ENCODE measurements around the gene AKAP6.

AKAP6 gene

GRCh38 chr14:32683679-32684078 lies 354.6 kb downstream of the AKAP6 start:
- Mint-ChIP-seq H3K27ac (peak overlapping the region in 2 of 3 experiments; percentile 2 to 26), H3K27me3 (ENCODE audit: low read depth) (no peaks in the 10 kb centered on the region), H3K4me3 (no peak overlapping the region), H3K9me3 (no peaks in the 10 kb centered on the region), H3K36me3 (ENCODE audit: low read depth) (no peaks in the 10 kb centered on the region), H3K4me1 (peaks cover 17% of the 10 kb centered on the region)
- no peak for TF ChIP-seq CTCF (IDR thresholded peaks at IDR 0.05; ENCODE audit: unreplicated experiment in 3 of 3)

GRCh38 chr14:32688941-32689340 lies 359.8 kb downstream of the AKAP6 start:
- Mint-ChIP-seq H3K36me3 (ENCODE audit: low read depth) (no peaks in the 10 kb centered on the region), H3K27me3 (ENCODE audit: low read depth) (no peaks in the 10 kb centered on the region), H3K4me1 (peaks cover 7% of the 10 kb centered on the region), H3K9me3 (no peaks in the 10 kb centered on the region), H3K4me3 (no peak overlapping the region), H3K27ac (no peak overlapping the region)
- no peak for TF ChIP-seq CTCF (IDR thresholded peaks at IDR 0.05; ENCODE audit: unreplicated experiment in 3 of 3)

- H3K4me1 Mint-ChIP-seq: peaks cover 7% of the 10 kb centered on the region
- H3K27me3 Mint-ChIP-seq (ENCODE audit: low read depth): no peaks in the 10 kb centered on the region
- H3K36me3 Mint-ChIP-seq (ENCODE audit: low read depth): no peaks in the 10 kb centered on the region
- TF ChIP-seq CTCF (IDR thresholded peaks at IDR 0.05; ENCODE audit: unreplicated experiment in 3 of 3): no peak
- H3K27ac Mint-ChIP-seq: peak overlapping the region; percentile 31 to 53 (median 33)
- no peaks in the 10 kb centered on the region for H3K9me3 Mint-ChIP-seq
- no peak overlapping the region for H3K4me3 Mint-ChIP-seq
Measured at GRCh38 chr14:32692441-32692840, 363.3 kb downstream of the AKAP6 start.

GRCh38 chr14:32693114-32693513 lies 364.0 kb downstream of the AKAP6 start:
- Mint-ChIP-seq H3K27me3 (ENCODE audit: low read depth) (no peaks in the 10 kb centered on the region), H3K27ac (peak overlapping the region; percentile 31 to 53 (median 33)), H3K36me3 (ENCODE audit: low read depth) (no peaks in the 10 kb centered on the region), H3K4me3 (no peak overlapping the region), H3K9me3 (no peaks in the 10 kb centered on the region), H3K4me1 (peaks cover 7% of the 10 kb centered on the region)
- no peak for TF ChIP-seq CTCF (IDR thresholded peaks at IDR 0.05; ENCODE audit: unreplicated experiment in 3 of 3)

GRCh38 chr14:32694795-32695449 lies 365.8 kb downstream of the AKAP6 start:
- peak overlapping the region in 1 of 3 experiments; percentile 50 for H3K27ac Mint-ChIP-seq
- H3K4me3 Mint-ChIP-seq: no peak overlapping the region
- peaks cover 7% of the 10 kb centered on the region for H3K4me1 Mint-ChIP-seq
- no peaks in the 10 kb centered on the region for H3K9me3 Mint-ChIP-seq
- no peaks in the 10 kb centered on the region for H3K27me3 Mint-ChIP-seq (ENCODE audit: low read depth)
- no peak for TF ChIP-seq CTCF (IDR thresholded peaks at IDR 0.05; ENCODE audit: unreplicated experiment in 3 of 3)
- no peaks in the 10 kb centered on the region for H3K36me3 Mint-ChIP-seq (ENCODE audit: low read depth)
